GM18517 (cell line): ENCODE measurements around the gene BRSK2.

ENCODE experiments used
- ATAC-seq: cut with Tn5 transposase; IDR thresholded peaks from one replicate; pipeline ENCODE4 v1.9.1; 2021; ENCODE audit warnings: mild to moderate bottlenecking, moderate library complexity; ENCODE audit not compliant: unreplicated experiment

BRSK2 gene

DNA sequence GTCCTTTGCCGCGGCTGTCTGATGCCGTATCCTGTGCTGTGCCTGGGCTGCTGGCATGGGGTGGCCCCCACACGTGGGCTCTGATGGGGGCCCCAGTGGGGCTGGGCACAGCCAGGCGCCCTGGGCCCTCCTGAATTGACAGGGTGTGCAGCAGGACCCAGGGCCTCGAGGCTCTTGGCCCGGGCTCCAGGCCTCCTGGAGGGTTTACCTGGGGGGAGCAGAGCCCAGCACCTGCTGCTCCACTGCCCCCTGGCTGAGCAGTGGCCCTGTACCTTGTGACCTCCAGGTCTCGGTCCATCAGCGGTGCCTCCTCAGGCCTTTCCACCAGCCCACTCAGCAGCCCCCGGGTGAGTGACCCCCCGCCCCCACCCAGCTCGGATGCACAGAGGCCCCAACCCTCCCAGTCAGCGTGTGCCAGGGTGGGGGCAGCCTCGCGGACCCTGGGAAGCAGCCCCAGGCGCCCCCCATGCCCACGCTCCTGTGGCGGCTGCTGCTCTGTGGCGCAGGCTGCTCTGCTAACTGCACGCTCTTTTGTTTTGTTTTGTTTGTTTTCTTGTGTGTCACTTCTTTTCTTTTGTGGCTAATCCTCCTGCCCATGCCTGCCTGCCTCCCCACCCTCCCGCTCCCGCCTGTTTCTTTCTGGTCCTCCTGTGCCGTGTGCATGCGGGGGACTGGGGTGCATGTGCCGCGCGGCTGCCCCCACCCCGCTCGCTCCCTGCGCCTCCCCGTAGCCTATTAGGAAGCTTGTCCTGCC, 59.9 kb downstream of the BRSK2 start:
- no peak for ATAC-seq

DNA sequence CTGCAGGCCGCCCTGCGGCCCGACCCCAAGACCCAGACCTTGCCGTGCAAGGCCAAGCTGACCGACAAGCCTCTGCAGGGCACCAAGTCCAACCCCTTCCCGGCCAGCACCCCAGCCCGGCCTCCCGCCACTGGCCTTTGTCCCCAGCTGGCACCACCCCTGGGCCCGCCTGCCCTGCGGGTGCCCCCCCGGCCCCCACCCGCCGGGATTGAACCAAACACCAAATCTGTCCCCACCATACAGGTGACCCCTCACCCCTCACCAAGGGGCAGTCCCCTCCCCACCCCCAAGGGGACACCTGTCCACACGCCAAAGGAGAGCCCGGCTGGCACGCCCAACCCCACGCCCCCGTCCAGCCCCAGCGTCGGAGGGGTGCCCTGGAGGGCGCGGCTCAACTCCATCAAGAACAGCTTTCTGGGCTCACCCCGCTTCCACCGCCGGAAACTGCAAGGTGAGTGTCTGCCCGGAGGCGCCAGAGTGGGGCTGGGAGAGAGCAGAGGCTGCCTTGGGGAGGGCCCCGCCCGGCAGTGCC, 60.7 kb downstream of the BRSK2 start:
- ATAC-seq, result no peak

DNA sequence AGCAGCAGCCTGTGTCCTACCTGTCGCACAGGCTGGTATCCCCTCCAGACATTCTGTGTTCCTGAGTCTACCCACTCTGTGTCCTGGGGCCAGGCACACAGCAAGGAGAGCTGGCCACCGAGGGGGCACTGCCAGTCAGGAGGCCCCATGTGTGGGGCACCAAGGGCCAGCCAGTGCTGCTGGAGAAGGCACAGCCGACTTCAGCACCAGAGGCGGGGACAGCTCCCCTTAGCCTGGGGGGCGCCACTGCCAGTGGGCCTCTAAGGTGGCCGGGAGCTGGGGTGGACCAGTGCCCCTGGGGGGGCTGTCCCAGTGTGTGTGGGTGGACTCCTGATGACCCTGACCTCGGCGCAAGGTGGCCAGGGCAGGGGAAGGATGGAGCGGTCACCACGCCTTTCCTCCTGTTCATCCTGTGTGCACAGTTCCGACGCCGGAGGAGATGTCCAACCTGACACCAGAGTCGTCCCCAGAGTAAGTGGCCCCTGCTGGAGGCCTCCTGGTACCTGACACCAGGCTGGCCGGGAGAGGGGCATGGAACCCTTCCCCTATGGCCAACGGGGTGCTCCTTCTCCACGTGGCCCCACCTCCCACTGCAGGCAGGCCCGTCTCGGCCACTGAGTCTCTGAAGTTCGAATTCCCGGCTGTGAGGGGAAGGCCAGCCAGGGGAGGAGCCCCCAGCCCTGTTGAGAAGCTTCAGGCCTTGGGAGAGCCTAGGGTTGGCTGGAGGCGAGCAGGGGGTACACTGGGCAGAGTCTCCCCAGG, 61.4 kb downstream of the BRSK2 start:
- ATAC-seq, result no peak

DNA sequence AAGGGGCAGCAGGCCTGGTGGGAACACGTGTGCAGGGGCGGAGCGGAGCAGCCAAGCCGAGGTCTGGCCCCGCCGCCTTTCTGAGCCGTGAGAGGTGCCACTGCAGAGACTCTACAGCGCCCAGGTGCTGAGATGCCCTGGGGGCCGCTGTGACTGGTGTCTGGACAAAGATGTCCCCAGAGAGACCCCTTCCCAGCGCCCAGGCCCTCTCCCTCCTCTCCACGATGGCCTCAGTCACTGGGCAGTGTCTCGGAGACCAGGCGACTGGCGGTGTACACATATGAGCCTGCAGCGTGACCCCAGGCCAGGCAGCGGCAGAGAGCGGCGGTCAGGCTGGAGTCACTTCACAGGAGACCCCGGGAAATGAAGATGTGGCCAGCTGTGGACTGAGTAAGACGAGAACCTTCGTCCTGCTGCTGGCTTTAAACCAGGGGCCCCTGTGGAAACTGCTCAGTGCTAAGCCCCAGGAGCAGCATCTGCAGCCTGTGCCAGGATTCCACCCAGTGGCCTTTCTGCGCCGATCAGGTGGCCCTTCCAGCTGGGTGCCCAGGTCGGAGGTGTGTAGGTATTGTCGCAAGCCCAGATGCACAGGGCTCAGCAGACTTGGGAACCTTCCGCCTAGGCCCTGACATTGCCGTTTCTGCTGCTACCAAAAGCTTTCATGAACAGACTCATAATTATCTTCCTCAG, 62.2 kb downstream of the BRSK2 start:
- no peak for ATAC-seq

DNA sequence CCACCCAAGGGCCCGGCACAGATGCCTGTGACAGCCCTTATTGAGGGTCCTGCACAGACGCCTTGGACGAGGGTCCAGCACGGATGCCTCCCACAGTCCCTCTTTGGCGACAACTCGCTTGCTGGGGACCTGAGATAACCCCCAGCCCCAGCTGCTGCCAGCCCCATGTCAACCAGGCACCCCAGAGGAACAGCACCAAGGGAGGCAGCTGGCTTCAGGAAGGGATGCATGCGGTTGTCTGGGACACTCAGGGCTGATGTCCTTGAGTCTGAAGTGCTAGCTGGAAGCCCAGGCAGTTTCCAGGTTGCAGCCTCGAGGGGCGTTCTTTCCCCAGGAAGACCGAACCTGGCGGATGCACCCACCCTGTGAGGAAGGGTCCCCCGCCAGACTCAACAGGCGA, 63.0 kb downstream of the BRSK2 start:
- ATAC-seq, result no peak

DNA sequence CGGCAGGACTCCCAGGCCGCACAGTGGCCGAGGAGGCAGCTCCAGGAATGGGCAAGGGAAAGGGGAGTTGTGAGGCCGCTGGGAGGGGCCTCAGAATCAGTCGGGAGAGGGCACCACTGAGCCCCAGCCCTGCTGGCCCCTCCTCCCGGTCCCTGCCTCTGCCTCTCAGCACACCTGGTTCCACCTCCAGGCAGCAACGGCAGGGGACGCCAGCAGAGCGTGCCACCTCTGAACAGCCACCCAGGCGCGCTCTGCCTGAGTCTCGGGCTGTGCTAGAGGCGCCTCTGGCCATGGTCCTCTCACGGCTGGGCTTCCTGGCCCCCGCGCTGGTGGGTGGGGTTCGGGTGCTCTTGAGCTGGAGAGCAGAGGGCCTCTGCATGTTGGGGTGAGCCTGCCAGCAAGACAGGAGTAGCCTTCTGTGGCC, 63.9 kb downstream of the BRSK2 start:
- ATAC-seq, result no peak

DNA sequence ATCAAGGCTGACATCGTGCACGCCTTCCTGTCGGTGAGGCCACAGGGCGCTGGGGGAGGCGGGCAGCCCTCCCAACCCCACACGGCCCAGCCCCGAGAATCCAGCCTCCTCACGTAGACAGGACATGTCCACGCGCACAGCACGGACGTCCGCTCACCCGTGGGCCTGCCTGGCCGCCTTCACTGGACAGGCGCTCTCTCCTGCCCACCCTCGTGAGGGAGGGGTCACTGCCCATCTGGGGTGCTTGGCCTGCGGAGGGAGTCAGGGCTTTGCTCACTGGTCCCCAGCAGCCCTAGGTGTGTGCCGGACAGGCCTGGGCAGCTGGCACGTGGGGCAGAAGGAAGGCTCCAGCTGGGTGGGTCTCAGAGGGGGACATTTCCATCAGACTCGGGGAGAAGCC, 64.8 kb downstream of the BRSK2 start:
- ATAC-seq, result no peak

DNA sequence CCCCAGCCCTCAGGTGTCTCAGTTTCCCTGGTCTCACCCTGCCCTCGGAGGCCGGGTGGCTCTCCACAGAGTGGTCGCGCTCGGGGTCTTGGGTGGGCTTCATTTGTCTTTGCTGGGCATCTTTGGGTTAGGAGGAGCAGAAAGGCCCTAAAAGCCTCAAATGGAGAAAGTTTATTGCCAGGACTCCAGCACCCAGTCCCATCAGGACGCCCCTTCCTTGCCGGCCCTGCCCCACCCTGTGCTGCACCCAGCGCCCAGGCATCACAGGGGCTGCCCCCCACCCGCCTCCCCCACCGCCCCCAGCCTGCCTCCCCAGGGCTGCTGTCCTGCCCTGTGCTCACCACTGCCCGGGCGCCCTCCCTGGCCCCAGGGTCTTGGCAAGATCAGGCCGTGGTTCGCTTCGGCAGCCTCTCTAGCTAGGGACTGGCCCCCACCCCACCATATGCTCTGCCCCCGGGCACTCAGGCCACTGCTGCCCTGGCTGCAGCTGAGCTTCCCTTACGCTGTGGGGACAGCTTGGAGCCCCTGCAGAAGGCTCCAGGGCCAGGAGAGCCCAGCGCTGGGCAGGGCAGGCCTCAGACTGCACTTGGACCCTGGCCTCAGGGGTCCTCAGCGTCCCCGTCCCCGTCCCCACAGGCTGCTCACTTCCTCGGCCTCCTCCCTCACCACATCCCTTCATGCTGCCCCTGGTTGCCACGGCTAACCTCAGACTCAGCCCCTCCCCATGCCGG, 65.5 kb downstream of the BRSK2 start:
- no peak for ATAC-seq

DNA sequence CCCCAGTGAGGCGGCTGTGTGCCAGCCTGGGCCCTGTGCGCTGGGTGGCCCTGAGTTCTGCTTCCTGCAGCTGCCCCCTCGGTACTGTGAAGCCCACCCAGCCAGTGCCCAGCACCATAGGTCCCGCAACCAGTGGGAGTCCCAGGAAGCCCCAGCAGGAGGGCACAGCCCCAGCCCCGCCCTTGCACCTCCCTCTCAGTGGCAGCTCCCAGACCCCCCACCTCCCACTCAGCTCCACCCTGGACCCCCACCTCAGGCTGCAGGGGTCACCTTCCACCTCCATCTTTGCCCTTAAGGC, 66.0 kb downstream of the BRSK2 start:
- ATAC-seq, result no peak

DNA sequence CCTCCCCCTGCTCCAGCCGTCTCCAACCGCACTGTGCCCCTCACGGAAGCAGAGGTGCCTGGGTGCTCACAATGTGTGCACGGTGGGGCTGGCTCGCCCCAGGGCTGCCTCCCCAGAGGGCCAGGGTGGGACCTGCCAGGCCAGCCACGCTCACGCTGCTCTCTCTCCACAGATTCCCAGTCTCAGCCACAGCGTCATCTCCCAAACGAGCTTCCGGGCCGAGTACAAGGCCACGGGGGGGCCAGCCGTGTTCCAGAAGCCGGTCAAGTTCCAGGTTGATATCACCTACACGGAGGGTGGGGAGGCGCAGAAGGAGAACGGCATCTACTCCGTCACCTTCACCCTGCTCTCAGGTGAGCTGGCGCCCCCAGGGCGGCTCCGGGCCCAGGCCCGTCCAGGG, 66.4 kb downstream of the BRSK2 start:
- no peak for ATAC-seq

DNA sequence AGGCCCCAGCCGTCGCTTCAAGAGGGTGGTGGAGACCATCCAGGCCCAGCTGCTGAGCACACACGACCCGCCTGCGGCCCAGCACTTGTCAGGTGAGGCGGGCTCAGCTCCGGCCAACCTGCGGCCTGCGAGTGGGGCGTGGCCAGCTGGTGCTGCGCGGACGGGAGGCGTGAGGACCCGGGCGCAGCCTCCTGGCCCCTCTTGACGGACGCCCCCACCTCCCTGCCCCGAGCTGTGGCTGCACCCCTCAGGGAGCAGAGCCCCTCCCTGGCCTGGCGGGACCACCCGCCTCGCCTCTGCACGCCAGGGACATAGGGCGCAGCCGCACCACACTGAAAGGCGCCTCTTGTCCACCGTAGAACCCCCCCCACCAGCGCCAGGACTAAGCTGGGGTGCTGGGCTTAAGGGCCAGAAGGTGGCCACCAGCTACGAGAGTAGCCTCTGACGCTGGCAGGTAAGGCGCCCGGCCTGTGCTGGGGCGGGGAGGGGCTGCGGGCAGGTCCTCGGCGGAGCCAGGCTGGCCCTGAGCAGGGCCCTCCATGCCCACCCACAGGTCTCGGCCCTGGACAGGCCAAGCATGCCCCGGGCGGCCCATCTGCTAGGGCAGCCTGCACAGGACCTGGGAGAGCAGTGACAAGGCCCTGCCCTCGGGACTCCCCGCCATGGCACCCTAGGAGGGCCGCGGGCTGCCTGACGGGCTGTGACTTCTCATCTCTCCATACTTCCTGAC, 67.0 kb downstream of the BRSK2 start:
- ATAC-seq, result no peak

DNA sequence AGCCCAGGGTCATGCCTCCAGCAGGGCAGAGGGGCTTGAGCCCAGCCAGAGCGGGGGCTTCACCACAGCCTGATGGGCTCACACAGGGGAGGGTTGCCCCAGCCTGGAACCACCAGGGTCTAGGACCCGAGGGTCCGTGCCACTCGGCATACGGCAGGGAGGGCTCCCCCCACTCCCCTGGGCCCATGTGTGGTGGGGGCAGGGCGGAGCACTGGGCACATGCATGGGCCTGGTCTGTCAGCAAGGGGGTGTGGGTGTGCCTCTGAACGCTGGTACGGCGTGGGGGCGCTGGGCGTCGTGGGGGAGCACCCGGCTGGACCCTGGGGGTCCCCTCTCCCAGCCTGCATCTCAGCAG, 67.6 kb downstream of the BRSK2 start:
- ATAC-seq, result no peak

DNA sequence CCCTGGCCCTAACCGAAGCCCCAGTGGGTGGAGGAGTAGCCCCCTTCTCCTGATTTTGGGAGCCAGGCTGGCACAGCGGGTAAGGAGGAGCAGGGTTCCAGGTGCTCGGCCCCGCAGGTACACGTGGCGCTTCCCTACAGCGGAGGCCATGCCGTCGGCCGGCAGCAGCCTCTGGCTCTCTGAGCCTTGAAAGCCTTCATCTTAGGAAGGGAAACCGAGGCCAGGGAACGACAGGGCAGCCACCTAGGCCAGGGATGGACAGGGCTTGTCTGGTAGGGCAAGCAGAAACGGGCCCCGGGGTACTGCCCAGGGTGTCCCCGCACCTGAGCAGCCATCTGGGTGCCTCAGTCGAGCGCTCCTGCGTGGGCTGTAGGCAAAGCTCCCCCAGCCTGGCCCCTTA, 68.1 kb downstream of the BRSK2 start:
- ATAC-seq, result no peak

DNA sequence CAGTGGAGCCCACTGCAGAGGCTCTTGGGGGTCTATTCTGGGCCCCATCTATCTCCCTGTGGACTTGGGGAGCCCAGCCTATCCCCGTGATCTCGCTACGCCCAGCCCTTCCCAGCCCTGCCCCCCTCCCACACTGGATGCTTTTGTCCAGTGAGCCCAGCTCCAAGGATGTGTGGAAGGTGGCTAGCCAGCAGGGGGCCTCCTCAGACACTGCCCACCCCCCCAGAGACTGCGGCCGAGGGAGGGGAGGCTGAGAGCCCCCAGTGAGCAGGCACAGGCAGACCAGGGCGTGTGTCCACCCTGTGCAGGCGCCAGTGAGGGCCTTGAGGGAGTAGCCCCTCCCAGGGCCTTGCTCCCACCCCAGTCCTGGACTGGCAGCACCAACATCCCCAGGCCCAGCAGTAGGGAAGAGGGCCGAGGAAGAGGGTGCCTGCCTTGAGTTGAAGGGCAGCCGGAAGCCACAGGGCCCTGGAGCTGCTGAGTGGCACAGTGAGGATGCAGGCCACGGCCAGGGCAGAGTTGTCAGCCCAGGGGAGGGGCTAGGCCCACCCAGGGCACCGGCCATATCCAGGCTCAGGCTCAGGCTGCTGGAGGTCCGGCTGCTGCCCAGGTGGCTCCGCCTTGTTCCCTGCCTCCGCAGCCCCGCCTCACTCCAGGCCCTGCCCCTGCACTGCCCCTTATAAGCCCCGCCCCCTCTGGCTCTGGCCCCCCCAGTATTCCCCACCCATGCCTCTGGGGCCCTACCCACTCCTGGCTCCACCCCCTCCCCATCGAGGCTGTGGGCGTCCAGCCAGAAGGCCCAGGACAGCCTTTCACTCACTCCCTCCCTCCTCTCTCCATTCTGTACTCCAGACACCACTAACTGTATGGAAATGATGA, 68.8 kb downstream of the BRSK2 start:
- no peak for ATAC-seq

DNA sequence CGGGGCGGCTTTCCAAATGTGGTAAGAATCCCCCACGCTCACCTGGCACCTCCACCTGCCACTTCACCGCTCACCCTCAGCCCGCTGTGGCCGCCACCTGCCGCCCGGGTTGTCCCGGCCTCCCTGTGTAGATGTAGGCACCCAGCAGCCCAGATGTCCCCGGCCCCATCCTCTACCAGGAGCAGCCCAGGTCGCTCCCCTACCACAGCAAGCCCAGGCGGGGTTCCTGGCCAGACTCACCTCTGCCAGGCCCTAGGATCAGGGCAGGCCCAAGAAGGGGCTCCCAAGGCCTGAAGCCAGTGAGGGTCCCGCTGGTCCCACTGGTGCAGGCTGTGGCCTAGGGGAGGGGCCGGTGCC, 69.5 kb downstream of the BRSK2 start:
- ATAC-seq, result no peak

DNA sequence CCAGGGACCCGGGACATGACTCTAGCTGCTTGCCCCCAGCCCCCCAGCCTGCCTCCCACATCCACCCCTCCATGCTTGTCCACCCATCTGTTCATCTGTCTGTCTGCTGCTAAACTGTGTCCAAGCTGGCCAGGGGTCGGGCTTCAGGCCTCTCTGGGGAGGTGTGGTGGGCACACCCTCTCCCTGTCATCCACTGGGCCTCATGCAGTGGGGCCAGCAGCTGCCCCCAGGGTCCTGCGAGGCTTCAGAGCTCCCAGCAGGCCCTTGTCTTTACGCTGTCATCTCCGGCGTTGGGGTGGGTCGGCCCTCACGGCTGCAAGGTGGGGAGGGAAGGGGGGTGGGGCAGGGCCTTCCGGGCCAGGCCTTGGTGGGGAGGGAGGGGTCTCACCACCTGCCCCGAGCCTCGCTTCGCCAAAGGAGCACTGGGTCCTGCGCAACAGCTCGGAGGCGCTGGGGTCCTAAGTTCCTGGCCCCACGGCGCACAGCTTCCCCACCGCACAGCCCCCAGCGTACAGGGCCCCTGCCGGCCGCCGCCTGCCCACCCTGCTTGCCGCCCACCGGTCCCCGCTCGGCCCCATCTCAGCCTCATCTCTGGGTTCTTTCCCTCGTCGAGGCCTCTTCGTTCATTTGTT, 70.1 kb downstream of the BRSK2 start:
- no peak for ATAC-seq

DNA sequence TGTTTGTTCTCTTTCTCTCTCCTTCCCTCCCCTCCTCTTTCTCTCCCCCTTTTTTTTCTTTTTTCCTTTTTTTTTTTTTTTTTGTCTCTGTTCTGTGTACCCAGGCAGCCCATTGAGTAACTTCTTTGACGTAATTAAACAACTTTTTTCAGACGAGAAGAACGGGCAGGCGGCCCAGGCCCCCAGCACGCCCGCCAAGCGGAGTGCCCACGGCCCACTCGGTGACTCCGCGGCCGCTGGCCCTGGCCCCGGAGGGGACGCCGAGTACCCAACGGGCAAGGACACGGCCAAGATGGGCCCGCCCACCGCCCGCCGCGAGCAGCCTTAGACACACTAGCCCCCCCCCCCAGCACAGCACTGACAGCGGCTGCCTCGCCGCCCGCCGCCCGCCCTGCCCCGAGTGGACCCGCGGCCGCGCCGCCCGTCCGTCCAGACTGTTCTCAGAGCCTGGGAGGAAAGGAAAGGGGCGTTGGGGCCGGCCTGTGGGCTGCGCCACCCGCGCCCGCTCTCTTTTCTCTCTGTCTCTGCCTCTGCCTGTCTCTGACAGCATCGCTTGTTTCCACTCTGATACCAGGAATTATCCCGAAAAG, 70.8 kb downstream of the BRSK2 start:
- no peak for ATAC-seq

DNA sequence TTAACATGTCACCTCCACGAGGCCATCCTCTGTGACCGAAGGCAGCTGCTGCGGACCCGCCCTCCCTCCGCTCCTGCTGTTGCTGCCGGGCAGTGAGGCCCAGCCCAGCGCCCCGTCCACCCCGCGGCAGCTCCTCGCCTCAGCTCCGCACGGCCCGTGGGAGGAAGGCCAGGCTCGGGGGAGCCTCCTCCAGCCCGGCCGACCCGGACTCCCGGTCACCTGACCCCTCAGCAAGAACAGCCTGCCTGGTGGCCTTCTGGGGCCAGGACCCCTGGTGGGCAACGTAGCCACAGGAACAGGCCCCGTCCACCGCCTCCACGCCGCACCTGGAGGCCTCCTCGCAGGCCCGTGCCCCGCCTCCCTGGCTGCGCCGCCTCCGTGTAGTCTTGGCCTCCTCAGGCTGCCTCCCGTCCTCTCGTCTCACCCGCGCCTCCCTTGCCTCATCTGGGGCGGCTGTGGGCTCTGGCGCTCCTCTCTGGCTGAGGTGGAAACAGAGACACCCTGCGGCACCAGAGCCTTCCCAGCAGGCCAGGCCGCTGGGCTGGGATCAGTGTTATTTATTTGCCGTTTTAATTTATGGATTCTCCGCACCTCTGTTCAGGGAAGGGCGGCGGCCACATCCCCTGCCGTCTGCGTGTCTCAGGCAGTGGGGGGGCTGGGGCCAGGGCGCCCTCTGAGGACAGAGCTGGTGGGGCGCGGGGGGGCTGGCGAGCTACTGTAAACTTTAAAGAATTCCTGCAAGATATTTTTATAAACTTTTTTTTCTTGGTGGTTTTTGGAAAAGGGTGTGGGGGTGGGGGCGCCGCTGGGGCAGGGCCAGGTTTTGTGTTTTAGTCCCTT, 71.5 kb downstream of the BRSK2 start:
- ATAC-seq, result no peak
